Mesendoderm (in vitro differentiated cells): ENCODE results near the gene MAGEA11. TPM values are rescaled to one million over a fixed set of nuclear protein-coding genes. Genes with fewer than 3 reads are reported as not detected.
"Not testable (repeated sequence)": the region's sequence is repeated elsewhere in the genome, so short reads cannot be mapped to it uniquely, and the experiment has no call there.

Experiments
- DNase-seq: peaks from one replicate; pipeline ENCODE4 v3.0.0; 2013
- H2AK5ac ChIP-seq: 2 replicates; pipeline ENCODE4 v1.6.1; 2013; ENCODE audit warnings: low read length, inconsistent platforms
- H2BK120ac ChIP-seq: 2 replicates; pipeline ENCODE4 v1.6.1; 2013; ENCODE audit warnings: low read depth, mild to moderate bottlenecking, low read length, moderate library complexity, mixed read lengths
- H2BK15ac ChIP-seq: replicated peaks from 2 replicates; pipeline ENCODE4 v1.6.1; 2013; ENCODE audit warnings: low read depth, mild to moderate bottlenecking, moderate library complexity
- H2BK5ac ChIP-seq: 2 replicates; pipeline ENCODE4 v1.6.1; 2013; ENCODE audit warnings: low read length, inconsistent platforms
- H3K18ac ChIP-seq: 2 replicates; pipeline ENCODE4 v1.6.1; 2013; ENCODE audit warnings: mild to moderate bottlenecking, low read length, mixed read lengths
- H3K23ac ChIP-seq: one replicate; pipeline ENCODE4 v1.6.1; 2013; ENCODE audit warnings: low read length
- H3K27ac ChIP-seq: 2 replicates; pipeline ENCODE4 v1.5.1; 2013; ENCODE audit warnings: low read depth, mild to moderate bottlenecking, inconsistent platforms, low read length, moderate library complexity
- H3K27me3 ChIP-seq: 2 replicates; pipeline ENCODE4 v1.6.1; 2013; ENCODE audit warnings: low read length, control low read depth, mild to moderate bottlenecking, inconsistent platforms; ENCODE audit not compliant: insufficient read depth, poor library complexity
- H3K36me3 ChIP-seq: 2 replicates; pipeline ENCODE4 v1.6.1; 2013; ENCODE audit warnings: low read length, inconsistent platforms; ENCODE audit not compliant: control insufficient read depth, insufficient read depth
- H3K4ac ChIP-seq: one replicate; pipeline ENCODE4 v1.6.1; 2013; ENCODE audit warnings: low read depth, mild to moderate bottlenecking, low read length, moderate library complexity
- H3K4me1 ChIP-seq: 2 replicates; pipeline ENCODE4 v1.6.1; 2013; ENCODE audit warnings: low read depth, low read length, inconsistent platforms; ENCODE audit not compliant: control insufficient read depth
- H3K4me2 ChIP-seq: 2 replicates; pipeline ENCODE4 v1.6.1; 2013; ENCODE audit warnings: low read length
- H3K4me3 ChIP-seq: 2 replicates; pipeline ENCODE4 v1.5.1; 2013; ENCODE audit warnings: mild to moderate bottlenecking, low read length
- H3K56ac ChIP-seq: one replicate; pipeline ENCODE4 v1.6.1; 2013; ENCODE audit warnings: low read length
- H3K79me1 ChIP-seq: 2 replicates; pipeline ENCODE4 v1.6.1; 2013; ENCODE audit warnings: low read length, inconsistent platforms
- H3K79me2 ChIP-seq: 2 replicates; pipeline ENCODE4 v1.6.1; 2013; ENCODE audit warnings: mild to moderate bottlenecking, low read length; ENCODE audit not compliant: control insufficient read depth, insufficient read depth
- H3K9ac ChIP-seq: 2 replicates; pipeline ENCODE4 v1.6.1; 2013; ENCODE audit warnings: low read length, inconsistent platforms
- H4K5ac ChIP-seq: one replicate; pipeline ENCODE4 v1.6.1; 2013; ENCODE audit warnings: low read length
- H4K8ac ChIP-seq: one replicate; pipeline ENCODE4 v1.6.1; 2013; ENCODE audit warnings: low read depth, mild to moderate bottlenecking, control low read depth, low read length, moderate library complexity
- WGBS: extraction: QIAGEN DNeasy Blood & Tissue Kit; methylation state at CpG from one replicate; pipeline ENCODE4 v1.1.7; 2013; ENCODE audit warnings: low lambda C conversion rate, missing lambda C conversion rate; ENCODE audit not compliant: insufficient coverage; ENCODE audit errors: extremely low coverage; 5-methylcytosine and 5-hydroxymethylcytosine counted together
- polyA plus RNA-seq, 2 experiments: library from polyadenylated mRNA; stranded (reverse); fragments of 200-250 nt; gene quantifications; one replicate each; pipeline ENCODE4 v1.2.3, GENCODE V29; 2013

The MAGEA11 gene
- polyA plus RNA-seq (2013, experiment 1 of 2): 0.06 TPM
- polyA plus RNA-seq (2013, experiment 2 of 2): 0.07 TPM

- H3K79me2 ChIP-seq: no peaks in the 10 kb centered on the region
- no peak within 1 kb of the TSS for H3K18ac ChIP-seq
- H3K9ac ChIP-seq: no peak within 1 kb of the TSS
- H3K4me2 ChIP-seq: no peak within 1 kb of the TSS
- H4K5ac ChIP-seq: no peak within 1 kb of the TSS
- no peaks in the 10 kb centered on the region for H3K79me1 ChIP-seq
- no peak within 1 kb of the TSS for H3K56ac ChIP-seq
- no peak within 1 kb of the TSS for H2AK5ac ChIP-seq
- no peak within 1 kb of the TSS for H2BK120ac ChIP-seq
- no peak within 1 kb of the TSS for H3K4ac ChIP-seq
- no peak within 1 kb of the TSS for H2BK15ac ChIP-seq
- H3K23ac ChIP-seq: no peak within 1 kb of the TSS
- no peaks in the 10 kb centered on the region for H3K4me1 ChIP-seq
- DNase-seq: no peak
- H2BK5ac ChIP-seq: no peak within 1 kb of the TSS
- H3K27me3 ChIP-seq: no peaks in the 10 kb centered on the region
- H3K4me3 ChIP-seq: no peak within 1 kb of the TSS
- H4K8ac ChIP-seq: no peak within 1 kb of the TSS
- H3K36me3 ChIP-seq: no peaks in the 10 kb centered on the region
- WGBS: no CpG with 5 or more reads among the region's 29 CpGs
- H3K27ac ChIP-seq: no peak within 1 kb of the TSS
Measured at GRCh38 chrX:149711545-149712236, at the start of gene MAGEA11. Gene MAGEA11, plus strand, starts transcription at chrX:149712060. Its CDS starts 1,100 bp downstream, at chrX:149713160.

- not testable (repeated sequence) for H3K18ac ChIP-seq, H2BK15ac ChIP-seq, H3K27ac ChIP-seq, DNase-seq, H2AK5ac ChIP-seq, H3K9ac ChIP-seq, H3K4ac ChIP-seq, H3K79me1 ChIP-seq, H4K5ac ChIP-seq, H3K4me1 ChIP-seq, H2BK120ac ChIP-seq, H2BK5ac ChIP-seq, H3K4me3 ChIP-seq, H3K36me3 ChIP-seq, H3K27me3 ChIP-seq, H3K4me2 ChIP-seq, H3K79me2 ChIP-seq, H3K56ac ChIP-seq, H3K23ac ChIP-seq, H4K8ac ChIP-seq
- WGBS: no CpG with 5 or more reads among the region's 3 CpGs
Measured at GRCh38 chrX:149675088-149675487, 36.8 kb upstream of the MAGEA11 start.

GRCh38 chrX:149675554-149675953 is 36.3 kb upstream of the MAGEA11 start:
- H3K4me1 ChIP-seq, H3K9ac ChIP-seq, H2BK5ac ChIP-seq, H3K4me3 ChIP-seq, H3K18ac ChIP-seq, H3K4me2 ChIP-seq, H3K36me3 ChIP-seq, H3K56ac ChIP-seq, H4K5ac ChIP-seq, H3K79me1 ChIP-seq, H4K8ac ChIP-seq, H3K27me3 ChIP-seq, H2BK120ac ChIP-seq, H2AK5ac ChIP-seq, H3K4ac ChIP-seq, H3K27ac ChIP-seq, H3K79me2 ChIP-seq, H2BK15ac ChIP-seq, H3K23ac ChIP-seq, DNase-seq: not testable (repeated sequence)
- WGBS: no CpG with 5 or more reads among the region's 8 CpGs

- H3K79me1 ChIP-seq, H3K36me3 ChIP-seq, H2BK5ac ChIP-seq, H2BK15ac ChIP-seq, H3K4me3 ChIP-seq, H3K4ac ChIP-seq, H2BK120ac ChIP-seq, H2AK5ac ChIP-seq, H3K9ac ChIP-seq, H3K23ac ChIP-seq, H3K4me2 ChIP-seq, H4K8ac ChIP-seq, H3K56ac ChIP-seq, H3K27ac ChIP-seq, H4K5ac ChIP-seq, H3K79me2 ChIP-seq, DNase-seq, H3K4me1 ChIP-seq, H3K27me3 ChIP-seq, H3K18ac ChIP-seq: not testable (repeated sequence)
- WGBS: no CpG with 5 or more reads among the region's 4 CpGs
Measured at GRCh38 chrX:149679164-149679678, 32.6 kb upstream of the MAGEA11 start.

- H3K4me2 ChIP-seq: no peak overlapping the region
- peak overlapping the region; percentile 15 for H3K56ac ChIP-seq
- H3K27me3 ChIP-seq: no peaks in the 10 kb centered on the region
- H3K4ac ChIP-seq: peak overlapping the region; percentile 86
- H3K18ac ChIP-seq: peak overlapping the region; percentile 90
- H2BK15ac ChIP-seq: no peak overlapping the region
- no peak overlapping the region for H4K8ac ChIP-seq
- peaks cover 4% of the 10 kb centered on the region for H3K4me1 ChIP-seq
- no peaks in the 10 kb centered on the region for H3K36me3 ChIP-seq
- H3K79me1 ChIP-seq: no peaks in the 10 kb centered on the region
- no peaks in the 10 kb centered on the region for H3K79me2 ChIP-seq
- H2BK5ac ChIP-seq: no peak overlapping the region
- WGBS: no CpG with 5 or more reads among the region's 2 CpGs
- no peak overlapping the region for H2AK5ac ChIP-seq
- DNase-seq: no peak
- no peak overlapping the region for H3K4me3 ChIP-seq
- H3K23ac ChIP-seq: no peak overlapping the region
- no peak overlapping the region for H3K9ac ChIP-seq
- H3K27ac ChIP-seq: peak overlapping the region; percentile 57
- H4K5ac ChIP-seq: no peak overlapping the region
- H2BK120ac ChIP-seq: no peak overlapping the region
Measured at GRCh38 chrX:149681182-149681581, 30.7 kb upstream of the MAGEA11 start.
